Ectodermal cell (in vitro differentiated cells): Measurements from ENCODE around the gene RNF224.

Source experiments
- H3K27ac ChIP-seq: 2 replicates; pipeline ENCODE4 v1.7.0; 2013; ENCODE audit warnings: mild to moderate bottlenecking, low read depth, low read length; ENCODE audit not compliant: insufficient read depth, poor library complexity, severe bottlenecking
- H3K27me3 ChIP-seq: 2 replicates; pipeline ENCODE4 v1.7.0; 2013; ENCODE audit warnings: mild to moderate bottlenecking, low read length; ENCODE audit not compliant: insufficient read depth, control insufficient read depth, poor library complexity, severe bottlenecking
- H3K36me3 ChIP-seq: one replicate; pipeline ENCODE4 v1.7.0; 2013; ENCODE audit warnings: low read length; ENCODE audit not compliant: control insufficient read depth, insufficient read depth
- H3K4me1 ChIP-seq: one replicate; pipeline ENCODE4 v1.7.0; 2013; ENCODE audit warnings: low read length; ENCODE audit not compliant: control insufficient read depth, insufficient read depth
- H3K4me3 ChIP-seq: 2 replicates; pipeline ENCODE4 v1.7.0; 2013; ENCODE audit warnings: low read depth, low read length, control low read depth; ENCODE audit not compliant: insufficient read depth
- H3K9me3 ChIP-seq: 2 replicates; pipeline ENCODE4 v1.7.0; 2013; ENCODE audit warnings: mild to moderate bottlenecking, low read length, moderate library complexity; ENCODE audit not compliant: control insufficient read depth
- WGBS, 2 experiments: methylation state at CpG; one replicate each; pipeline ENCODE4 v1.1.7; 2013; ENCODE audit warnings: missing lambda C conversion rate in 2 of 2; 5-methylcytosine and 5-hydroxymethylcytosine counted together

The RNF224 gene

GRCh38 chr9:137269231-137269772 is 42.0 kb downstream of the RNF224 start:
- no peak overlapping the region for H3K27ac ChIP-seq

GRCh38 chr9:137270929-137271695 is 43.8 kb downstream of the RNF224 start:
- H3K4me3 ChIP-seq = no peak overlapping the region
- H3K9me3 ChIP-seq = no peaks in the 10 kb centered on the region
- H3K27me3 ChIP-seq = no peaks in the 10 kb centered on the region
- H3K36me3 ChIP-seq = peaks cover 15% of the 10 kb centered on the region
- WGBS, 2 experiments = 94 to 95% methylated on average over 32 of the region's 32 CpGs
- H3K27ac ChIP-seq = no peak overlapping the region
- peaks cover 7% of the 10 kb centered on the region for H3K4me1 ChIP-seq

More at GRCh38 chr9:137269231-137269772, 42.0 kb downstream of the RNF224 start:
- Histone ChIP-seq H3K4me3 (no peak overlapping the region), H3K36me3 (peaks cover 23% of the 10 kb centered on the region), H3K27me3 (no peaks in the 10 kb centered on the region), H3K4me1 (no peaks in the 10 kb centered on the region), H3K9me3 (no peaks in the 10 kb centered on the region)
- 96 to 97% methylated on average over 17 of the region's 17 CpGs for WGBS, 2 experiments

- no peak overlapping the region for H3K27ac ChIP-seq
- no peaks in the 10 kb centered on the region for H3K27me3 ChIP-seq
- peaks cover 12% of the 10 kb centered on the region for H3K4me1 ChIP-seq
- 74 to 79% methylated on average over 3 of the region's 3 CpGs for WGBS, 2 experiments
- H3K4me3 ChIP-seq = no peak overlapping the region
- H3K9me3 ChIP-seq = no peaks in the 10 kb centered on the region
- H3K36me3 ChIP-seq = peaks cover 11% of the 10 kb centered on the region
These were observed 44.4 kb downstream of the RNF224 start for GRCh38 chr9:137271696-137272076.

- H3K27ac ChIP-seq = no peak overlapping the region
- no peaks in the 10 kb centered on the region for H3K9me3 ChIP-seq
- H3K4me1 ChIP-seq = peaks cover 20% of the 10 kb centered on the region
- 91 to 92% methylated on average over 39 of the region's 39 CpGs for WGBS, 2 experiments
- H3K4me3 ChIP-seq = no peak overlapping the region
- peaks cover 9% of the 10 kb centered on the region for H3K36me3 ChIP-seq
- peaks cover 2% of the 10 kb centered on the region for H3K27me3 ChIP-seq
These were observed 45.2 kb downstream of the RNF224 start for GRCh38 chr9:137272241-137273094.

GRCh38 chr9:137273095-137273490 is 45.8 kb downstream of the RNF224 start:
- Histone ChIP-seq H3K27ac (no peak overlapping the region), H3K9me3 (no peaks in the 10 kb centered on the region), H3K27me3 (peaks cover 9% of the 10 kb centered on the region), H3K36me3 (peaks cover 7% of the 10 kb centered on the region), H3K4me1 (peaks cover 25% of the 10 kb centered on the region), H3K4me3 (no peak overlapping the region)
- 87 to 90% methylated on average over 13 of the region's 13 CpGs for WGBS, 2 experiments

GRCh38 chr9:137273611-137274320 is 46.5 kb downstream of the RNF224 start:
- Histone ChIP-seq H3K9me3 (no peaks in the 10 kb centered on the region), H3K36me3 (peaks cover 2% of the 10 kb centered on the region), H3K27me3 (peaks cover 15% of the 10 kb centered on the region), H3K4me1 (peaks cover 25% of the 10 kb centered on the region), H3K27ac (no peak overlapping the region), H3K4me3 (no peak overlapping the region)
- 89% methylated on average over 15 of the region's 15 CpGs for WGBS, 2 experiments

GRCh38 chr9:137275203-137275587 is 47.9 kb downstream of the RNF224 start:
- WGBS, 2 experiments = 92 to 93% methylated on average over 10 of the region's 10 CpGs
- Histone ChIP-seq H3K27ac (no peak overlapping the region), H3K4me3 (no peak overlapping the region), H3K4me1 (peaks cover 25% of the 10 kb centered on the region), H3K27me3 (peaks cover 19% of the 10 kb centered on the region), H3K36me3 (no peaks in the 10 kb centered on the region), H3K9me3 (no peaks in the 10 kb centered on the region)

- Histone ChIP-seq H3K27ac (no peak overlapping the region), H3K4me1 (peaks cover 25% of the 10 kb centered on the region), H3K9me3 (no peaks in the 10 kb centered on the region), H3K4me3 (no peak overlapping the region), H3K36me3 (no peaks in the 10 kb centered on the region), H3K27me3 (peaks cover 19% of the 10 kb centered on the region)
- WGBS, 2 experiments = 90 to 91% methylated on average over 24 of the region's 24 CpGs
These were observed 48.5 kb downstream of the RNF224 start for GRCh38 chr9:137275588-137276472.
